ENCODE measurements around the gene KHDC1L.

DNA sequence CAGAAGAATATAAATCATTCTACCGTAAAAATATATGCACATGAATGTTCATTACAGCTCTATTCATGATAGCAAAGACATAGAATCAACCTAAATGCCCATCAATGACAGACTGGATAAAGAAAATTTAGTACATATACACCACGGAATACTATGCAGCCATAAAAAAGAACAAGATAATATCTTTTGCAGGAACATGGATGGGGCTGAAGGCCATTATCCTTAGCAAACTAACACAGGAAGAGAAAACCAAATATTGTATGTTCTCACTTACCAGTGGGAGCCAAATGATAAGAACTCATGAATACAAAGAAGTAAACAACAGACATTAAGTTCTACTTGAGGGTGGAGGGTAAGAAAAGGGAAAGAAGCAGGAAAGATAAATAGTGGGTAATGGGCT lies 8.4 kb downstream of the KHDC1L start:
- TF ChIP-seq CTCF (IDR thresholded peaks at IDR 0.05) (no peak), ZFX (IDR thresholded peaks at IDR 0.05; ENCODE audit: borderline replicate concordance) (no peak)

All from 22Rv1 (cell line).